NCI-H460 (cell line): ENCODE results near the gene SIRT4. TPM values are rescaled to one million over a fixed set of nuclear protein-coding genes. Genes with fewer than 3 reads are reported as not detected.
A peak's percentile ranks its signal among the peaks of the same experiment; 100 is the strongest.
"Not testable (repeated sequence)": the region's sequence is repeated elsewhere in the genome, so short reads cannot be mapped to it uniquely, and the experiment has no call there.

Source experiments
- DNase-seq: peaks from one replicate; pipeline ENCODE4 v3.0.0-alpha.2; 2016; ENCODE audit warnings: low read depth; ENCODE audit errors: extremely low read depth
- total RNA-seq: library from RNA; depleted of rRNA; stranded (reverse); fragments of >200 nt; shearing (Covaris generic); gene quantifications from 2 replicates; pipeline ENCODE4 v1.2.3, GENCODE V29; 2014

SIRT4 gene
- total RNA-seq, 1 experiment from 2014 or later = 0.97 TPM

DNA sequence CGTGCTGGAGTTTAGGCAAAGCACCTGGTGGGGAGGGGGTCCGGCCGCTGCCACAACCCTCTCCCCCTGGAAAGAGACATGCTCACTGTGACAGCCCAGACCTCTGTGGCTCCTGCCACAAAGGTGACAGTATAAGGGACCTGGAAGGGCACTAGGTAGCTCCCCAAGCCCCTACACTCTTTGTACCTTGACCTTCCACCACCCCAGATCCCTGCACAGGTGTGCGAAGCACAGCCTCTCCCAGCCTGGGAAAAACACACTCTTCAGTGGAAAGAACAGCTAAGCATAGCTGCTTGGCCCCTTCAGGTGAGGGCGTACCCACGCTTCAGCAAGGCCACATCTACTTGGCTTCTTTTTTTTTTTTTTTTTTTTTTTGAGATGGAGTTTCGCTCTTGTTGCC lies 30.4 kb downstream of the SIRT4 start:
- DNase-seq = no peak

DNA sequence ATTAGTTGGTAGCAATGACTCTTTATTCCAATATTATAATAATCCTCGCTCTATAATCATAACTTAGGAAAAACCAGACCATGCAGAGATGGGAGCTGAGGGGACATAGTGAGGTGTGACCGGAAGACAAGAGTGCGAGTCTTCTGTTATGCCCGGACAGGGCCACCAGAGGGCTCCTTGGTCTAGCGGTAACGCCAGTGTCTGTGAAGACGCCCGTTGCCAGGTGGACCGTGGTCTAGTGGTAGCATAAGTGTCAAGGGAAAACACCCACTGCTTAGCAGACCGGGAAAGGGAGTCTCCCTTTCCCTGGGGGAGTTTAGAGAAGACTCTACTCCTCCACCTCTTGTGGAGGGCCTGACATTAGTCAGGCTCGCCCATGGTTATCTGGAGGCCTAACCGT lies 33.3 kb downstream of the SIRT4 start:
- peak; percentile 30 for DNase-seq

GRCh38 chr12:120336392-120336791 lies 34.3 kb downstream of the SIRT4 start:
- DNase-seq = not testable (repeated sequence)

GRCh38 chr12:120337730-120338129 lies 35.6 kb downstream of the SIRT4 start:
- DNase-seq = no peak

GRCh38 chr12:120339256-120339655 lies 37.1 kb downstream of the SIRT4 start:
- no peak for DNase-seq

DNA sequence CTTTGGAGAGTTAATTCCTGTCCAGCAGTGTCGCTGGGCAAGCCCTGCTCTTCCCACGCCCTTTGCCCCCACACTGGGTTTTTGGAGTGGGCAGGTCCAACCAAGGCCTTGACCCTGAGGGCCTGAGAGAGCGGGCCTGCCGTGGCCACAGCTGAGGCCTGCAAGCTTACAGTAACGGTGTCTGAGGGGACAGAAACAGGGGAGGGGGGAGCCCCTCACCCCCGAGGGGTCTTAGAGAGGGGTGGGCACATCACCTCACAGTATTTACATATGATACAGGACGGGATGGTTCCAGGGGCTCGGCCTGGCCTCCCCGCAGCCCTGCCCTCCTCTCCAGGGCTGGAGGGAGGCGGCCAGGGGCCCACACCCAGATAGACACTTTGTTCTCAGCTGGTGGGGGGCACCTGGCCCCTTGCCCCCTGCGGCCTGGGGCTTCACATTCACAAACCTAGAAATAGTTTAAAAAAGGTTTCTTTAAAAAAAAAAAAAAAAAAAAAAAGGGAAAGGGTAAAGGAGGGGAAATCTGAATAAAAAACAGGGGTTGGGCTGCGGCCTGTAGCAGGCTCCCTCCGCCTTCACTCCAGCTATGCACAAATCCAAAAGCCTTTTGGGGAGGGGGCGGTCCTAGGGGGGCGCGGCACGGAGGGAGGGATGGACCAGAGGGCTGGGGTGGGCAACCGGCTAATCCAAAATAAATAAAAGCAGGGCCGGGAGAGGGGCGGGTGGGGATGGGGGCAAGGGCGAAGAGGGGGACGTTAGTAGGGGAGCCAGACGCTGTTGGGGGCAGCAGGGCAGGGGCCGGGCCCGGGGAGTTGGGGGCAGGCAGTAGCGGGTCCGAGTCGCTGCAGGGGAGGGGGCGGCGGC lies 40.3 kb downstream of the SIRT4 start:
- DNase-seq = no peak

DNA sequence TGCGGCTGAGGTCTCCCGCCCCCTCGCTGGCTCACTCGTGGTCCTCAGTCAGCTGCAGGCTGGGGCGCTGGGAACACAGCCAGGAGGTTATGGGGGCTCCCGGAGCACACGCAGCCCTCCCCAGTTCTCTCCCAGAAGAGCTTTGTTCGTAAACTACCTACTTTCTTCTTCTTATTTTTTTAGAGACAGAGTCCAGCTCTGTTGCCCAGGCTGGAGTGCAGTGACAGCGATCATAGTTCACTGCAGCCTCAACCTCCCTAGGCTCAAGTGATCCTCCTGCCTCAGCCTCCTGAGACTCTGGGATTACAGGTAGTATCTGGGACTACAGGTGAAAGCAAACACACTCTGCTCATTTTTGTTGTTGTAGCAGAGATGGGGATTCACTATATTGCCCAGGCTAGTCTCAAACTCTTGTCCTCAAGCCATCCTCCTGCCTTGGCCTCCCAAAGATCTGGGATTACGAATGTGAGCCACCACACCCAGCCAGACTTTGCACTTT lies 41.0 kb downstream of the SIRT4 start:
- no peak for DNase-seq

DNA sequence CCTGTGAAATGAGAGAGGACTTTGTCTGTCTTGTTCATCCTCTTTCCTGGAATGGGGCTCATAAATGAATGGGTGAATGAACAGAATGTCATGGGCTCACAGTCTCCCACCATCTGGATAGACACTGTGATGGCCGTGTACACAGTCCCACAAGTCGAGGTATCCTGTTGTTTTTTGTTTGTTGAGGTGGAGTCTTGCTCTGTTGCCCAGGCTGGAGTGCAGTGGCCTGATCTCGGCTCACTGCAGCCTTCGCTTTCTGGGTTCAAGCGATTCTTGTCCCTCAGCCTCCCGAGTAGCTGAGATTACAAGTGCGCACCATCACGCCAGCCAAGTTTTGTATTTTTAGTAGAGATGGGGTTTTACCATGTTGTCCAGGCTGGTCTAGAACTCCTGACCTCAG lies 41.6 kb downstream of the SIRT4 start:
- DNase-seq = no peak

GRCh38 chr12:120346031-120346430 lies 43.9 kb downstream of the SIRT4 start:
- DNase-seq = no peak

DNA sequence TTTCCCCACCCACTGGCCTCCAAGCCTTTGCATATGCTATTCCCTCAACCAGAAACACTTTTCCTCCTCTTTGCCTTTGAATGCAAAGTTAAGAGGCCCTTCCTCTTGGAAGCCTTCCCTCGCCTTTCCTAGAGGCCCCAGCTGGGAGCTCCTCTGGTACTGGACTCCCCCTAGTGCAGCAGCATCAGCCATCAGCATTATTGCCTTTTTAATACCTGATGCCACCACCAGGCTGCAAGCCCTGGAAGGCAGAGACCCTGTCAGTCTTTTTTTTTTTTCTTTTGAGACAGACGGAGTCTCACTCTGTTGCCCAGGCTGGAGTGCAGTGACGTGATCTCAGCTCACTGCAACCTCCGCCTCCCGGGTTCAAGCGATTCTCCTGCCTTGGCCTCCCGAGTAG lies 44.6 kb downstream of the SIRT4 start:
- DNase-seq = no peak

DNA sequence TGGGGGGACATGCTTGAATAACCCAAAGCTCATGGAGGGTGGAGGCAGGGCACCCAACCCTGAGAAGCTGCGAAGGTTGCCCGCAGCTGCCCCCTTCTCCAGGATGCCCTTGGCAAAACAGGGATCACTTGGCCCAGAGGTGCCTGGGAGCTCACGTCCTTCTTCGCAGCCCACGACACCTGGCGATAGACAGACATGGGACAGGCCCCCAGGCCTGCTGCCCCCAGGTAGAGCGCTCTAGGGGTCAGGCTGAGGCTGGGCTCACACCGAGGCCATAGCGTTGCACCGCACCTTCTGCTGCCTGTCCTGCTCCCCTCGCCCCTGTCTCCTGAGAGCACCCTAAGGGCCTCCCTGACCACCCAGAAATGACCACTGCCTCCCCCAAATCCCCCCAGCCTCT lies 45.6 kb downstream of the SIRT4 start:
- no peak for DNase-seq

- no peak for DNase-seq
Observed at GRCh38 chr12:120350576-120351350, 48.6 kb downstream of the SIRT4 start.

- DNase-seq = no peak
Observed at GRCh38 chr12:120352117-120352516, 50.0 kb downstream of the SIRT4 start.

DNA sequence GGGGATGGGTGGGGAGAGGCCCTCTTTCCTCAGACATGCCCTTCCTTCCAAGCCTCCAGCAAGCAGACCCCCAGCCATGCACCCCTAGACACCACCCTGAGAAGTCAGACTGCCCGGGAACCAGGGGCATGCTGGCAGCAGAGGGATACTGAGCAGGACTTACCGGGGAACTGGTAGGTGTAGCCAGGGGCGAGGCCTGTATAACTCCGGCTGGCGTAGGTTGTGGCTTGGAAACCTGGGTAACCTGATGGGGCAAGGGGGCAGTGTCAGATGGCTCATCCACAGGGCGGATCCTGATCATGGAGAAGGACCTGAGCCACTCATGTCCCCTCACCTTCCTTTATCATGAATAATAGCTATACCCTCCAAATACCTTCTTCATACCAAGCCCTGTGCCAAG lies 51.0 kb downstream of the SIRT4 start:
- no peak for DNase-seq

DNA sequence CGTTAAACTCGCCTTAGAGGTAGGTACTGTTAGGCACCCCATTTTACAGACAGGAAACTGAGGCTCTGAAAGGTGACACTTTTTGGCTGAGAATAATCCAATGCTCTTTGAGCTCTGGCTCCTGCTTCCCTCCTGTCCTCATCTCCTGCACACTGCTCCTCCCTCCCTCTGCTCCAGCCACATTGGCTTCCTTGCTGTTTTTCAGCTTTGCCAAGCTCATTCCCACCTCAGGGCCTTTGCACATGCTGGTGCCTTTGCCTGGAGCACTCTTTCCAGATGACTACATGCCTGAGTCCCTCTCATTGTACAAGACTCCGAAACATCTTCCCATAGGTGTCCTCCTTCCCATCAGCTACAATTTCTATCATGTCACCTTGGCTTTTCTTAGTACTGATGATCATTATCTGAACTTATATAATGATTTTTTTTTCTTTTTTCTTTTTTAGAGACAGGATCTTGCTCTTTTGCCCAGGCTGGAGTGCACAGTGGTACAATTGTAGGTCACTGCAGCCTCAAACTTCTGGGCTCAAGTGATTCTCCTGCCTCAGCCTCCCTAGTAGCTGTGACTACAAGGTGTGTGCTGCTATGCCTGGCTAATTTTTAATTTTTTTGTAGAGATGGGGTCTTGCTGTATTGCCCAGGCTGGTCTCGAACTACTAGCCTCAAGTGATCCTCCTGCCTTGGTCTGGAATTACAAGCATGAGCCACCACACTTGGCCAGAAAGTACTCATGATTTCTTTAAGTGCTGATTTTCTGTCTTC lies 51.6 kb downstream of the SIRT4 start:
- no peak for DNase-seq

- peak; percentile 73 for DNase-seq
Observed at GRCh38 chr12:120356567-120357030, 54.5 kb downstream of the SIRT4 start.

- DNase-seq = no peak
Observed at GRCh38 chr12:120357104-120357503, 55.0 kb downstream of the SIRT4 start.

GRCh38 chr12:120358412-120359100 lies 56.4 kb downstream of the SIRT4 start:
- DNase-seq = no peak

DNA sequence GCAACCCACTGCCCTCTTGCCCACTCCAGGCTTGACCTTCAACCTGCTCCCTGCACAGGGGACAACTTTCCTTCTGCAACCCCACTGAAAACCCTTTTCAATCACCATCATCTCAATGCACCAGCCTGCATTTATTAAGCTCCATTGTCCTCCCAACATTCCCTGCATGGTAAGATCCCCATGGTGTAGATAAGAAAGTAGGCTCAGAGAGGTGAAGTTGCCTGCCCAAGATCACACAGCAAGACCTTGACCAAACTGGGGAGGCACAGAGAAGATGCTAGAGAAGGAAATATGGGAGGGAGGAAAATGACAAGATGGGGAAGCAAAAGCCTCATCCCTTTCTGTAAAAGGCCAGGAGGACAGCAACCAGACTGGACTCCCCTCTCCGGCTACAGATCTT lies 57.0 kb downstream of the SIRT4 start:
- DNase-seq = no peak

GRCh38 chr12:120361506-120362208 lies 59.5 kb downstream of the SIRT4 start:
- no peak for DNase-seq
